GM18868 (cell line): ENCODE data around the gene OPN1SW.

Experiments used
- ATAC-seq: cut with Tn5 transposase; IDR thresholded peaks from one replicate; pipeline ENCODE4 v1.9.1; 2021; ENCODE audit warnings: mild to moderate bottlenecking, moderate library complexity; ENCODE audit not compliant: unreplicated experiment

The OPN1SW gene

GRCh38 chr7:128794020-128794419 lies 18.4 kb upstream of the OPN1SW start:
- no peak for ATAC-seq

GRCh38 chr7:128793181-128793547 lies 17.6 kb upstream of the OPN1SW start:
- no peak for ATAC-seq

- no peak for ATAC-seq
Observed at GRCh38 chr7:128792471-128793180, 17.0 kb upstream of the OPN1SW start.

GRCh38 chr7:128791972-128792327 lies 16.4 kb upstream of the OPN1SW start:
- no peak for ATAC-seq

GRCh38 chr7:128791121-128791971 lies 15.8 kb upstream of the OPN1SW start, which contains the start of gene CCDC136:
Gene CCDC136, plus strand, starts transcription at chr7:128791968. Its CDS starts 444 bp downstream, at chr7:128792412.
- ATAC-seq, result peak; percentile 83

GRCh38 chr7:128790315-128791041 lies 14.9 kb upstream of the OPN1SW start:
- ATAC-seq, result peak; percentile 9

- no peak for ATAC-seq
Observed at GRCh38 chr7:128788446-128789412, 13.1 kb upstream of the OPN1SW start.

- ATAC-seq, result no peak
Observed at GRCh38 chr7:128785738-128786137, 10.1 kb upstream of the OPN1SW start.

GRCh38 chr7:128783143-128783861 lies 7.7 kb upstream of the OPN1SW start:
- ATAC-seq, result no peak

- ATAC-seq, result no peak
Observed at GRCh38 chr7:128781851-128782250, 6.3 kb upstream of the OPN1SW start.

GRCh38 chr7:128781126-128781525 lies 5.5 kb upstream of the OPN1SW start:
- no peak for ATAC-seq

GRCh38 chr7:128778946-128779345 lies 3.4 kb upstream of the OPN1SW start:
- no peak for ATAC-seq

GRCh38 chr7:128777156-128778123 lies 1.8 kb upstream of the OPN1SW start:
- no peak for ATAC-seq

- no peak for ATAC-seq
Observed at GRCh38 chr7:128774921-128775320, 673 bp downstream of the OPN1SW start.

- no peak for ATAC-seq
Observed at GRCh38 chr7:128774029-128774689, 1.4 kb downstream of the OPN1SW start.

GRCh38 chr7:128773604-128774003 lies 2.0 kb downstream of the OPN1SW start:
- no peak for ATAC-seq

- ATAC-seq, result no peak
Observed at GRCh38 chr7:128770233-128770632, 5.4 kb downstream of the OPN1SW start.

GRCh38 chr7:128767475-128768110 lies 8.0 kb downstream of the OPN1SW start:
- ATAC-seq, result no peak
